SK-N-SH treated with all-trans-retinoic acid at 6 μM for 48 hours (cell line): ENCODE data around the gene NDUFA5.

Source experiments
- ARNTL ChIP-seq: fragments of 450-650 bp; formaldehyde crosslinking; IDR thresholded peaks from 2 replicates; pipeline ENCODE4 v1.5.0; 2020; ENCODE audit warnings: low read depth, mild to moderate bottlenecking, moderate library complexity, borderline replicate concordance
- BACH2 ChIP-seq: fragments of 250-450 bp; sonication (Bioruptor Pico); IDR thresholded peaks from 2 replicates; pipeline ENCODE4 v1.9.0; 2021; ENCODE audit warnings: mild to moderate bottlenecking, borderline replicate concordance
- CREB5 ChIP-seq: fragments of 250-450 bp; sonication (Bioruptor Pico); IDR thresholded peaks from 2 replicates; pipeline ENCODE4 v1.5.1; 2020; ENCODE audit warnings: low read depth, mild to moderate bottlenecking, moderate library complexity
- PPARA ChIP-seq: fragments of 250-450 bp; sonication (Bioruptor Pico); IDR thresholded peaks from 2 replicates; pipeline ENCODE4 v1.5.0; 2020; ENCODE audit warnings: mild to moderate bottlenecking, borderline replicate concordance
- RARB ChIP-seq: fragments of 250-450 bp; sonication (Bioruptor Pico); IDR thresholded peaks from 2 replicates; pipeline ENCODE4 v1.8.0; 2021; ENCODE audit warnings: mild to moderate bottlenecking, moderate library complexity
- ZNF70 ChIP-seq: fragments of 450-650 bp; formaldehyde crosslinking; IDR thresholded peaks from 2 replicates; pipeline ENCODE4 v1.5.0; 2020; ENCODE audit warnings: mild to moderate bottlenecking, moderate library complexity
- TF ChIP-seq, protein P1 (sequence below): fragments of 250-450 bp; sonication (Bioruptor Pico); IDR thresholded peaks from 2 replicates; pipeline ENCODE4 v1.8.0; 2020; ENCODE audit warnings: mild to moderate bottlenecking, moderate library complexity, borderline replicate concordance

DNA sequence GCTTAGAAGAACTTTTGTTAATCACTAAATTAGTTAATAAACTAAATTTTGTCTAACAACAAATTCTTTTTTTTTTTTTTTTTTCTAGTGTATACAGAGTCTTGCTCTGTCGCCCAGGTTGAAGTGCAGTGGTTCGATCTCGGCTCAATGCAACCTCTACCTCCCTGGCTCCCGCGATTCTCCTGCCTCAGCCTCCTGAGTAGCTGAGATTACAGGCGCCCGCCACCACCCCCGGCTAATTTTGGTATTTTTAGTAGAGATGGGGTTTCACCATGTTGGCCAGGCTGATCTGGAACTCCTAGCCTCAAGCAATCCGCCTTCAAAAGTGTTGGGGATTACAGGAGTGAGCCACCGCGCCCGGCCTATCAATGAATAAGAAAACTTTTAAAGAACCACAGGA lies 22.1 kb downstream of the NDUFA5 start:
- no peak for TF ChIP-seq BACH2 (CRISPR knock-in tag)
- TF ChIP-seq PPARA: no peak
- no peak for TF ChIP-seq ZNF70 (CRISPR knock-in tag)
- TF ChIP-seq, protein P1, sequence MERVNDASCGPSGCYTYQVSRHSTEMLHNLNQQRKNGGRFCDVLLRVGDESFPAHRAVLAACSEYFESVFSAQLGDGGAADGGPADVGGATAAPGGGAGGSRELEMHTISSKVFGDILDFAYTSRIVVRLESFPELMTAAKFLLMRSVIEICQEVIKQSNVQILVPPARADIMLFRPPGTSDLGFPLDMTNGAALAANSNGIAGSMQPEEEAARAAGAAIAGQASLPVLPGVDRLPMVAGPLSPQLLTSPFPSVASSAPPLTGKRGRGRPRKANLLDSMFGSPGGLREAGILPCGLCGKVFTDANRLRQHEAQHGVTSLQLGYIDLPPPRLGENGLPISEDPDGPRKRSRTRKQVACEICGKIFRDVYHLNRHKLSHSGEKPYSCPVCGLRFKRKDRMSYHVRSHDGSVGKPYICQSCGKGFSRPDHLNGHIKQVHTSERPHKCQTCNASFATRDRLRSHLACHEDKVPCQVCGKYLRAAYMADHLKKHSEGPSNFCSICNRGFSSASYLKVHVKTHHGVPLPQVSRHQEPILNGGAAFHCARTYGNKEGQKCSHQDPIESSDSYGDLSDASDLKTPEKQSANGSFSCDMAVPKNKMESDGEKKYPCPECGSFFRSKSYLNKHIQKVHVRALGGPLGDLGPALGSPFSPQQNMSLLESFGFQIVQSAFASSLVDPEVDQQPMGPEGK: no peak
- no peak for TF ChIP-seq CREB5 (CRISPR knock-in tag)
- no peak for TF ChIP-seq ARNTL (CRISPR knock-in tag)
- no peak for TF ChIP-seq RARB
